ENCODE data around the gene IL18RAP.

The IL18RAP gene

DNA sequence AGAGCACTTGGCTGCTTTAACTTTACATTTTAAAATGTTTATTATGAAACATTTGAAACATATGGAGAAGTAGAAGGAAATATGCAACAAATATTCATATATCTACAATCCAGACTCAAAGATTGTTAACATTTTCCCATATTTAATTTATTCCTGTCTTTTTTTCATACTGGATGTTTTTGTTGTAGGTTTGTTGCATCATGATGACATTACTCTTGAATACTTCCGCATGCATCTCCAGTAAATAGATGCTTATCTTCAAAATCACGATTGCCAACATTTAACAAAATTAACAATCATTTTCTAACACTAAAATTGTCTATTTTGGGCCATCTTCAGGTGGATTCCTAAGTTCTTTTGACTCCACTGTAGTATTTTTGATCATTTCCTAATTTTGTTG is 21.1 kb upstream of the IL18RAP start:
- Histone ChIP-seq H3K36me3 (ENCODE audit: insufficient read depth, low read length) (no peaks in the 10 kb centered on the region), H3K9me3 (ENCODE audit: control insufficient read depth, insufficient read depth, low read length) (no peaks in the 10 kb centered on the region), H3K9ac (ENCODE audit: low read depth, low read length) (no peak overlapping the region), H3K4me1 (ENCODE audit: insufficient read depth, low read length) (no peaks in the 10 kb centered on the region)

DNA sequence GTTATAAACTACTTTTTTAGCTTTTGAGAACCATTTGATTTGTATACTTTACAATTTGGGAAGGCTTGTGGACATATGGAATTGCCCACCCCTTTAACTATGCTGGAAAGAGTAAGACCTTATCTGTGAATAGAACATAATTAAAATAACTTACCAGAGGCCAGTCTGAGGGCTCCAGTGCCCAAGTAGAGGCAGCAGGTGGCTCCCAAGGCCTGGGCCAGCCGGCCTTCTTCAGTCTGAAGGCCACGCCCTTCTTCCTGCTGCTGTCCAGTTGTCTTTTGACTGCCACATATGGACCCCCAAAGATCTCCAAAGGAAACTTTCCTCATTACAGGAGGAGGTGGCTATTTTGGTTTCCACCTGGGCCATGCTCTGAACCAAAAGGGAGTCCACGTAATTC is 12.0 kb upstream of the IL18RAP start:
- H3K4me1 ChIP-seq (ENCODE audit: insufficient read depth, low read length), result no peaks in the 10 kb centered on the region
- no peaks in the 10 kb centered on the region for H3K36me3 ChIP-seq (ENCODE audit: insufficient read depth, low read length)
- H3K9ac ChIP-seq (ENCODE audit: low read depth, low read length), result no peak overlapping the region
- H3K9me3 ChIP-seq (ENCODE audit: control insufficient read depth, insufficient read depth, low read length), result no peaks in the 10 kb centered on the region; the same call in 1 of the 2 replicates

DNA sequence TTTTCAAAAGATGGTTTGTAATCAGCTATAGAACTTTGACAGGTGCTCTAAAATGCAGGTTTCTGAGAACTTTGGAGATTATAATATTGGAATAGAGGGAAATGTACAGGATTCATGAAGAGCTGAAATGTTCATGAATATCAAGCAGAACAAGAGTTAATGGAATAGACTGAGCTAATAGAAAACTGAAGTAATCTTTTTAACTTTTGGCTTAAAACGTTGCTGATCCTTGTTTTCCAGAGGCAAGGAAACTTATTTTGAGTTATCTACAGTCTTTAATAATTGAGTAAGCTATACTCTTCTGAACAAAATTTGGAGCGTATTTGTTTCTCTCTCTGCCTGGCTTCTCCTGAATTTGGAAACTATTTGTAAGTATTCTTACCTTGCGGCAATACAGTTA is 10.8 kb upstream of the IL18RAP start:
- Histone ChIP-seq H3K36me3 (ENCODE audit: insufficient read depth, low read length) (no peaks in the 10 kb centered on the region), H3K9ac (ENCODE audit: low read depth, low read length) (no peak overlapping the region), H3K4me1 (ENCODE audit: insufficient read depth, low read length) (no peaks in the 10 kb centered on the region), H3K9me3 (ENCODE audit: control insufficient read depth, insufficient read depth, low read length) (no peaks in the 10 kb centered on the region; the same call in 1 of the 2 replicates)

DNA sequence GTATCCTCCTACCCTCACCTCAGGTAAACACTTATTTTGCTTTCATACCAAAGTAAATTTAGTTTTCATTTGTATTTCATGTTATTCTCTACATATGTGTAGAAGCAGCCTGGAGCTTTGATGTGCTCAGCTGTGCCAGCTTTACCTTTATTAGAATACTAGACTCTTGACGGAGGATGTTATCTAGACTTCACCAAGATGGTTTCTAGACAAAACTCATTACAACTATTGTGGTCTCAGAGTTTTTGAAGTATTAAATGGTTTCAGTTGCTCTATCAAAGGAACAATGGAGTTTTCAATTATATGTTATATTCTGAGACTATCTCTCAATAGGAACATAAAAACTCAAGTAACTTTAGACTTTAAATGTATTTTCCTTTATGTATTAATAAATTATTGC is 5.0 kb upstream of the IL18RAP start:
- Histone ChIP-seq H3K9me3 (ENCODE audit: control insufficient read depth, insufficient read depth, low read length) (no peaks in the 10 kb centered on the region; the same call in 1 of the 2 replicates), H3K9ac (ENCODE audit: low read depth, low read length) (no peak overlapping the region), H3K36me3 (ENCODE audit: insufficient read depth, low read length) (no peaks in the 10 kb centered on the region), H3K4me1 (ENCODE audit: insufficient read depth, low read length) (no peaks in the 10 kb centered on the region)

DNA sequence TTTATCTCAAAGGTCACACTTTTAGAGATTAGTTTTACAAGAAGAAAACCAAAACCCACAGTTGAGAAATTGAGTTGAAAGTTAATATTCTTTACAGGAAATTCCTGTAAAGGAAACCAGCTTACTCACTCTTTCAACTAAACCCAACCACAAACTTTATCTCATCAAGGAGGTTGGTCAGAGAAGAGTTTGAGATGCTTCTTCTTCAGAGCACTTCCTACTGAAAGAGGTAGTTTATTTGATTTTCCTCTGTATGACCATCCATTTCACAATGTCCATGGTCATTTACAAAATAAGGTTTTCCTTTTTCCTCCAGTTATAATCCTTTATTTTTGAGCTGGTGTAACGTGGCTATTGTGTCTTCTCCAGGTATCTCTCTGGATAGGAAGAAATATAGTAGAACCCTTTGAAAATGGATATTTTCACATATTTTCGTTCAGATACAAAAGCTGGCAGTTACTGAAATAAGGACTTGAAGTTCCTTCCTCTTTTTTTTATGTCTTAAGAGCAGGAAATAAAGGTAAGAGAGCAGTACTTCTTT is 4.5 kb upstream of the IL18RAP start:
- Histone ChIP-seq H3K36me3 (ENCODE audit: insufficient read depth, low read length) (no peaks in the 10 kb centered on the region), H3K4me1 (ENCODE audit: insufficient read depth, low read length) (no peaks in the 10 kb centered on the region), H3K9me3 (ENCODE audit: control insufficient read depth, insufficient read depth, low read length) (no peaks in the 10 kb centered on the region; the same call in 1 of the 2 replicates), H3K9ac (ENCODE audit: low read depth, low read length) (no peak overlapping the region)

DNA sequence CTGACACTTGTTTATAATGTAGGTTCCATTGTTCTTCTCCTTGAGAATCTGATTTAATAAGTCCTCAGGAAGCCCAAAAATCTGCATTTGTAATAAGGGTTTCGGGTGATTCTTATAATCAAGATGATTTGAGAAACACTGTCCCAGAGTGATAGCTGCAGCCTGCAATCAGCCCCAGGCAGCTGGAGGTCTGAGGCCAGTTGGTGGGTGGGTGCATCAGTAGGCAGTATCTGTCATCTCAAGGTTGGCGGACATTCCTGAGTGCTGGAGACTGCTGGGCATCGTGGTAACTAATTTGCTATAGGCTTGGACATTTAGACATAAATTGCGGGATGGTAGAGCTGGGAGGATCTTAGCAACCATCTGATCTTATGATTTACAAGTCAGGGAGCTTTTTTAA is 2.7 kb upstream of the IL18RAP start:
- no peak overlapping the region for H3K9ac ChIP-seq (ENCODE audit: low read depth, low read length)
- no peaks in the 10 kb centered on the region for H3K9me3 ChIP-seq (ENCODE audit: control insufficient read depth, insufficient read depth, low read length)
- no peaks in the 10 kb centered on the region for H3K36me3 ChIP-seq (ENCODE audit: insufficient read depth, low read length)
- no peaks in the 10 kb centered on the region for H3K4me1 ChIP-seq (ENCODE audit: insufficient read depth, low read length)

DNA sequence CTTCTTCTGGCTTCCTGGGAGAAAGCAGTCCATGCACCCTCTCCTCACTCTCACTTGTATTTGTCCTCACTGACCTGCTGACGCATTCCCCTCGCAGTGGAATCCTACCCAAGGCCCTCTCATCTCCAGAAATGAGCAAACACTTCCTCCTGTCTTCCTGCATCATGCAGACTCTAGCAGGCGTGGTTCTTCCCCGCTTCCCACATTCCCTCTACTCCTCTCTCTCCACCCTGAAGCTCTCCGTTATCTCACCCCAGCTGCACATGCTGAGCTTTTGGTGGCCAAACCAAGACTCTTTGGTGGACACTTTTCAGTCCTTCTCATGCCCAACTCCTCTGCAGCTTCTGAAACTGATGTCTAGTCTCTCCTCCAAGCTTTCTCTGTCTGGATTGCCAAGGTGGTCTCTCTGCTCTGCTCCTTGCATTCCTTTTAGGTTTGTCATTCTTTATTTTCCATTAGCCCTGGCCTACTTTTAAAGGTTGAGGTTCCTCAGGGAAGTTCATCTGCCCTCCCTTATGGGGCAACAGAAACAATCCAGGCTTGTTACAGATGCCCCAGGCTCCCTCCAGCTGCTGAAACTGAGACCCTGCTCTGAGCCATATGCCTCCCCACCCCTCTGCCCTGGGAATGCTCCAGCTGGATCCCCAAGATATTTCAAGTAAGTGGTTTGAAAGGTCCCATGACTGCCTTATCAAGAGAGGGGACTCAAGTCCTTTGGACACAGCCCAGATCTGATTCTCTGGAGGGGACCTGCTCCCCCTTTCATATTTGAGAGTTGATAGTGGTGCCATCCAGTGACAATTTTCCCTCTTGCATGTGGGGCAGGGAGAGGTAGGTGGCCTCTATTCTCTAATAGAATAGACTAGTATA is 835 bp upstream of the IL18RAP start:
- Histone ChIP-seq H3K9me3 (ENCODE audit: control insufficient read depth, insufficient read depth, low read length) (no peaks in the 10 kb centered on the region), H3K9ac (ENCODE audit: low read depth, low read length) (no peak overlapping the region), H3K36me3 (ENCODE audit: insufficient read depth, low read length) (no peaks in the 10 kb centered on the region), H3K4me1 (ENCODE audit: insufficient read depth, low read length) (no peaks in the 10 kb centered on the region)

DNA sequence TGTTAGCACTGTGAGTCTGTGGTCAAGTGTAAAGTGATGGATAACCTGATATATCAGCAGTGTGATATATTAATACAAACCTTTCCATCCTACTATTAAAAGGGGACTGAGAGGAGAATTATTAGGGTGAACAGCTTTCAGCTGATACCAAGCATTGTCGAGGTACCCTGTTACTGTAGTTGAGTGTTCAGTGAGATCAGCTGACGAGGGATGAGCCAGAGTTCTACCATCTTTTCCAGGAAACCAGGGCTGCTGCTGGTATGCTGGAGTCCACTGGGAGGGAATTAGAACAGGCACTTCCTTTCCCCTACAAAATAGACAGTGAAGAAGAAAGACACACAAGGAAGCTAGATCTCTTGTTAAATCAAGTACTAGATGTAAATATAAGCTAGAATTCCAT is 408 bp downstream of the IL18RAP start:
- no peaks in the 10 kb centered on the region for H3K36me3 ChIP-seq (ENCODE audit: insufficient read depth, low read length)
- no peak overlapping the region for H3K9ac ChIP-seq (ENCODE audit: low read depth, low read length)
- H3K4me1 ChIP-seq (ENCODE audit: insufficient read depth, low read length), result no peaks in the 10 kb centered on the region
- H3K9me3 ChIP-seq (ENCODE audit: control insufficient read depth, insufficient read depth, low read length), result no peaks in the 10 kb centered on the region

DNA sequence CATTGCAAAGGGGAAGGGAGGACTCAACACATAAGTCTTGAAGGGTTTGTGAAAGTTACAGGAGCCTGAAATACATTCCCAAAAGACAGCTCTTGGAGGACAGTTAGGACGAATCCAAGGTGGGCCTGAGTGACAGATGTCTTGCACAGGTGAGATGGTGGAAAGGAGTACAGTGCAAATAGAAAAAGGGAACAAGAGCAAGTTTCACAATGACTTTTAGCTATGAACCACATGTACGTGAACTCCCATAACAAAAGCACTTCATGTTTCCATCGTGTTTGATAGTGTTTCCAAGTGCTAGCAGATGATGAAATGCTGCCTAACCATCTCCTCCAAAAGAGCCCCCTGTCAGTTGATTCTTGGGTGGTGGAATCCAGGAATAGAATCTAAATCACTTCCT is 1.8 kb downstream of the IL18RAP start:
- H3K9ac ChIP-seq (ENCODE audit: low read depth, low read length), result no peak overlapping the region

DNA sequence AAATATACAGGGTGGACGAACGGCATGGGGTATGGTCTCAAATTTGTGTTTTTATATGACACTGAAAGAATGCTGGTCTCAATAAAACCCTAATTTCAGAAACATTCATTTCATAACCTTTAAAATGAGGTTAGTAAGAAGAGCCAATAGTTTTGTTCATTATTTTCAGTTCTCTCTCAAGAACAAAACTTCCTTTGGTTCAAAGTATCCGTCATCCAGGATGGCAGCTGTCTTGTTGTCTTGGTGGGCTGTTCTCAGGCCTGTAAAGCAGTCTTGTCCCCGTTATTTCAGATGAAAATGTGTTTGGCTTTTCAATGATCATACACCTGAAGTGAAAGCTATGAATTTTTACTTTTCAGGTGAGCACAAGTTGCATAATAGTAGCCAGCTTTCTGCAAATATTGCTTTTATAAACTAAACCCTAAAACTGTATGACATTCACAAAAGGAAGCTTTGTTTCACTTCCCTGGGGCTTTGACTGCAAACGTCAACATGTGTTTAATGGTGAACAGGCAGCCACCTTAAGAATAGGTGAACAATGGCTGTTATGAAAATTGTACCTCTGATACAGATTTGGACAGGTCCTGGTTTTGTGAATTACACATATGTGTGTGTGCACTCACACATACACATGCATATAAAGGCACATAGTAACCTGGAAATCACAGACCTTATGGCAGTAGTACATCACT is 2.6 kb downstream of the IL18RAP start:
- Histone ChIP-seq H3K9ac (ENCODE audit: low read depth, low read length) (no peak overlapping the region), H3K9me3 (ENCODE audit: control insufficient read depth, insufficient read depth, low read length) (no peaks in the 10 kb centered on the region), H3K4me1 (ENCODE audit: insufficient read depth, low read length) (no peaks in the 10 kb centered on the region), H3K36me3 (ENCODE audit: insufficient read depth, low read length) (no peaks in the 10 kb centered on the region)

More for the DNA sequence above, 1.8 kb downstream of the IL18RAP start:
- H3K9me3 ChIP-seq (ENCODE audit: control insufficient read depth, insufficient read depth, low read length), result no peaks in the 10 kb centered on the region
- H3K36me3 ChIP-seq (ENCODE audit: insufficient read depth, low read length), result no peaks in the 10 kb centered on the region
- H3K4me1 ChIP-seq (ENCODE audit: insufficient read depth, low read length), result no peaks in the 10 kb centered on the region

DNA sequence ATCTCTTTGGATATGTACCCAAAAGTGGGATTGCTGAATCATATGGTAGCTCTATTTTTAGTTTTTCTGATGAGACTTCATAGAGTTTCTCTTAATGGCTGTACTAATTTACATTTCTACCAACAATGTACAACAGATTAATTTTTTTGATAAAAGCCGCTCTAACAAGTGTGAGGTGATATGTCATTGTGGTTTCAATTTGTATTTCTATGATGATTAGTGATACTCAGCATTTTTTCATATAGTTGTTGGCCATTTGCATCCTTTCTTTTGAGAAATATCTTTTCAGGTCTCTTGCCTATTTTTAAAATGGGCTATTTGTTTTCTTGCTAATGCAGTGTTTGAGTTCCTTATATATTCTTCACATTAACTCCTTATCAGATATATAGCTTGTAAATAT is 4.3 kb downstream of the IL18RAP start:
- no peaks in the 10 kb centered on the region for H3K4me1 ChIP-seq (ENCODE audit: insufficient read depth, low read length)
- H3K9me3 ChIP-seq (ENCODE audit: control insufficient read depth, insufficient read depth, low read length), result no peaks in the 10 kb centered on the region
- H3K36me3 ChIP-seq (ENCODE audit: insufficient read depth, low read length), result no peaks in the 10 kb centered on the region
- no peak overlapping the region for H3K9ac ChIP-seq (ENCODE audit: low read depth, low read length)

DNA sequence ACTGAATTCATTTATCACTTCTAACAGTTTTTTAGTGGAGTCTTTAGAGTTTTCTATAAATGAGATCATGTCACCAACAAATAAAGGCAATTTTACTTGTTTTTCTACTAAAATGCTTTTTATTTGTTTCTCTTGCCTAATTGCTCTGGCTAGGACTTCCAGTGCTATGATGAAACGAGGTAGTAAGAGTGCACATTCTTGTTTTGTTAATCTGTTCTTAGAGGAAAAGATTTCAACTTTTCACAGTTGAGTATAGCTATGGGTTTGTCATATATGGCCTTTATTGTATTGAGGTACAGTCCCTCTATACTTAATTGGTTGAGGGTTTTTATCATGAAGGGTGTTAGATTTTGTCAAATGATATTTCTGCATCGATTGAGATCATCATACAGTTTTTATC is 5.6 kb downstream of the IL18RAP start:
- Histone ChIP-seq H3K9me3 (ENCODE audit: control insufficient read depth, insufficient read depth, low read length) (no peaks in the 10 kb centered on the region), H3K36me3 (ENCODE audit: insufficient read depth, low read length) (no peaks in the 10 kb centered on the region), H3K9ac (ENCODE audit: low read depth, low read length) (no peak overlapping the region), H3K4me1 (ENCODE audit: insufficient read depth, low read length) (no peaks in the 10 kb centered on the region)

DNA sequence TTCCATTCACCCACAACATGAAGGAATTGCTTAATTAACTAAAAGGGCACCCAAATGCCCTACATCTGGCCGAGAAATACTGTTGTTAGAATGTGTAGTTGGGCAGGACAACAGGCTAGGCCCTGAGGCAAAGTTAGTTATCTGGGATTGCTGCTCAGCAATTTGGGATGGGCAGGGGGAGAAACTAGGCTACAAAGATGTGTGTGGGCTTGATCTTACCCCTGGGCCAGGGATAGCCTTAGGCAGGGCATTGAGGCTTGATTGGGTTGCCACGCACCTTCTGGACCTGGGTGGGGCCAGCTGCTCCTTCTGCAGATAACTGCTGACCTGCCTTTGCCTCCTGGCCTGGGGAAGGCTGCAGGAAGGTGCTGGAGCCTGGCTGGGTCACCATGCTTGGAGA is 9.4 kb downstream of the IL18RAP start:
- Histone ChIP-seq H3K9me3 (ENCODE audit: control insufficient read depth, insufficient read depth, low read length) (no peaks in the 10 kb centered on the region), H3K4me1 (ENCODE audit: insufficient read depth, low read length) (no peaks in the 10 kb centered on the region), H3K9ac (ENCODE audit: low read depth, low read length) (no peak overlapping the region), H3K36me3 (ENCODE audit: insufficient read depth, low read length) (no peaks in the 10 kb centered on the region)

DNA sequence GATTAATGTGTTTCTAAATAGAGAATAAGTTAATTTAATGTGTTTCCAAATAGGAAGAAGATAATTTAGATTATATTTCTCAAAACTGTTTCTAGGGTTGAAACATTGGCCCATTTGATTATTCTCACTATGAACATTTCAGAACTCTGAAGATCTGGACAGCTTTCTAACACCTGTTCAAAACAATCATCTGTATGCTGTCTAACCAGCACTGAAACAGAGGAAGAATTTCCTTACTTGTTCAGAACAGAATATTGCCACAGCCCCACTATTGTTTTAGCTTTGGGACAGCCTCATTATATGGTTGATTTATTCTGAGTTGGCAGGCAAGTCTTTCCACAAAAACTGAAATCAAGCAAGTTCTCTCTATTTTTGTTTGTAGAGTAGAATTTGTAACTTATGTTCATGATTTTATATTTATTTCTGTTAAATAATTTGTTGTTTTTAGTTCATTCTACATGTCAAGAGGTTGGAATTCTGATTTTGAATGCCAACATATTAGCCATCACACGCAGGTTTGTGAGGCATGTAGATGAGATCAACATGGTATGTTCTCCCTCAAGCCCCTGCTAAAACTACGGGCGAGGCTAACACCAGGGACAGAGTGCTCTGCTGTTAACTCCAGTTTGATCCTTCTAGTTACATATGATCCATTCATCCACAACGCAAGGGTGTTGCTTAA is 11.2 kb downstream of the IL18RAP start:
- Histone ChIP-seq H3K4me1 (ENCODE audit: insufficient read depth, low read length) (no peaks in the 10 kb centered on the region), H3K36me3 (ENCODE audit: insufficient read depth, low read length) (no peaks in the 10 kb centered on the region), H3K9me3 (ENCODE audit: control insufficient read depth, insufficient read depth, low read length) (no peaks in the 10 kb centered on the region), H3K9ac (ENCODE audit: low read depth, low read length) (no peak overlapping the region)

Measured in ES-I3 (cell line).